Measurements from ENCODE around the gene RHEBL1.
A peak's percentile ranks its signal among the peaks of the same experiment; 100 is the strongest.

The RHEBL1 gene

GRCh38 chr12:49060237-49061156 lies 9.3 kb downstream of the RHEBL1 start, which contains the start of gene KMT2D:
Gene KMT2D (minus strand): TSS chr12:49060794. CDS start chr12:49055324, 5,470 bp downstream.
- Histone ChIP-seq H3K27me3 (replicated peaks; ENCODE audit: insufficient read depth, low read length) (no peaks in the 10 kb centered on the region), H3K4me3 (ENCODE audit: low read length) (peak within 1 kb of the TSS; percentile 89), H4K20me1 (ENCODE audit: insufficient read depth, low read length) (peaks cover 23% of the 10 kb centered on the region), H3K27ac (ENCODE audit: low read length) (peak within 1 kb of the TSS; percentile 62), H3F3A (ENCODE audit: insufficient read depth, low read length) (no peaks in the 10 kb centered on the region), H3K9me3 (replicated peaks; ENCODE audit: insufficient read depth, low read length) (no peaks in the 10 kb centered on the region), H2AFZ (ENCODE audit: low read length) (peak within 1 kb of the TSS; percentile 96), H3K4me1 (ENCODE audit: low read length) (peaks cover 24% of the 10 kb centered on the region), H3K4me2 (ENCODE audit: low read depth, low read length) (peak within 1 kb of the TSS; percentile 93), H3K79me2 (ENCODE audit: low read length) (peaks cover 51% of the 10 kb centered on the region), H3K9ac (ENCODE audit: low read length) (peak within 1 kb of the TSS; percentile 90), H3K36me3 (replicated peaks; ENCODE audit: insufficient read depth, low read length) (no peaks in the 10 kb centered on the region), H3K9me2 (replicated peaks; ENCODE audit: insufficient read depth, low read length) (no peaks in the 10 kb centered on the region)
- TF ChIP-seq EZH2phosphoT487 (IDR thresholded peaks at IDR 0.05; ENCODE audit: low read length) (no peak), EZH2 (optimal IDR thresholded peaks at IDR 0.05; ENCODE audit: low read depth, low read length) (no peak), CTCF (IDR thresholded peaks at IDR 0.05; ENCODE audit: low read length) (0 out of 2 replicates have a peak, but pooled peaks have one; percentile 9)
- peak; percentile 95 for DNase-seq

GRCh38 chr12:49059299-49060171 lies 10.2 kb downstream of the RHEBL1 start:
- TF ChIP-seq CTCF (IDR thresholded peaks at IDR 0.05; ENCODE audit: low read length) = no peak
- TF ChIP-seq EZH2phosphoT487 (IDR thresholded peaks at IDR 0.05; ENCODE audit: low read length) = no peak
- no peak for TF ChIP-seq EZH2 (optimal IDR thresholded peaks at IDR 0.05; ENCODE audit: low read depth, low read length)
- H3K36me3 ChIP-seq (replicated peaks; ENCODE audit: insufficient read depth, low read length) = 0 out of 2 replicates have a peak, but pooled peaks cover 5% of the 10 kb centered on the region
- no peaks in the 10 kb centered on the region for H3K9me3 ChIP-seq (replicated peaks; ENCODE audit: insufficient read depth, low read length)
- H3K27ac ChIP-seq (ENCODE audit: low read length) = no peak overlapping the region
- H4K20me1 ChIP-seq (ENCODE audit: insufficient read depth, low read length) = peaks cover 23% of the 10 kb centered on the region
- peak overlapping the region; percentile 89 for H3K4me3 ChIP-seq (ENCODE audit: low read length)
- peaks cover 24% of the 10 kb centered on the region for H3K4me1 ChIP-seq (ENCODE audit: low read length)
- H3K27me3 ChIP-seq (replicated peaks; ENCODE audit: insufficient read depth, low read length) = no peaks in the 10 kb centered on the region
- peak overlapping the region; percentile 90 for H3K9ac ChIP-seq (ENCODE audit: low read length)
- no peaks in the 10 kb centered on the region for H3F3A ChIP-seq (ENCODE audit: insufficient read depth, low read length)
- DNase-seq = peak; percentile 31
- H3K9me2 ChIP-seq (replicated peaks; ENCODE audit: insufficient read depth, low read length) = no peaks in the 10 kb centered on the region
- H3K79me2 ChIP-seq (ENCODE audit: low read length) = peaks cover 60% of the 10 kb centered on the region
- peak overlapping the region; percentile 93 for H3K4me2 ChIP-seq (ENCODE audit: low read depth, low read length)
- peak overlapping the region; percentile 4; the same call in 1 of the 2 replicates for H2AFZ ChIP-seq (ENCODE audit: low read length)

- peak overlapping the region; percentile 89 for H3K4me3 ChIP-seq (ENCODE audit: low read length)
- H3K9me2 ChIP-seq (replicated peaks; ENCODE audit: insufficient read depth, low read length) = no peaks in the 10 kb centered on the region
- H3K27me3 ChIP-seq (replicated peaks; ENCODE audit: insufficient read depth, low read length) = no peaks in the 10 kb centered on the region
- peaks cover 5% of the 10 kb centered on the region; the same call in 1 of the 2 replicates for H3K36me3 ChIP-seq (replicated peaks; ENCODE audit: insufficient read depth, low read length)
- peak overlapping the region; percentile 93 for H3K4me2 ChIP-seq (ENCODE audit: low read depth, low read length)
- H3F3A ChIP-seq (ENCODE audit: insufficient read depth, low read length) = no peaks in the 10 kb centered on the region
- no peak overlapping the region for H2AFZ ChIP-seq (ENCODE audit: low read length)
- H3K9me3 ChIP-seq (replicated peaks; ENCODE audit: insufficient read depth, low read length) = no peaks in the 10 kb centered on the region
- TF ChIP-seq EZH2phosphoT487 (IDR thresholded peaks at IDR 0.05; ENCODE audit: low read length) (no peak), EZH2 (optimal IDR thresholded peaks at IDR 0.05; ENCODE audit: low read depth, low read length) (no peak), CTCF (IDR thresholded peaks at IDR 0.05; ENCODE audit: low read length) (no peak)
- H4K20me1 ChIP-seq (ENCODE audit: insufficient read depth, low read length) = peaks cover 23% of the 10 kb centered on the region
- peaks cover 66% of the 10 kb centered on the region for H3K79me2 ChIP-seq (ENCODE audit: low read length)
- H3K9ac ChIP-seq (ENCODE audit: low read length) = peak overlapping the region; percentile 90; the same call in 1 of the 2 replicates
- H3K27ac ChIP-seq (ENCODE audit: low read length) = no peak overlapping the region
- peaks cover 24% of the 10 kb centered on the region for H3K4me1 ChIP-seq (ENCODE audit: low read length)
- DNase-seq = no peak
Observed at GRCh38 chr12:49059045-49059298, 10.8 kb downstream of the RHEBL1 start.
